ENCODE results near the gene QRICH2. TPM values are rescaled to one million over a fixed set of nuclear protein-coding genes. Genes with fewer than 3 reads are reported as not detected.
"Not testable (repeated sequence)": the region's sequence is repeated elsewhere in the genome, so short reads cannot be mapped to it uniquely, and the experiment has no call there.

The QRICH2 gene
- total and polyA plus RNA-seq, 4 donors = 0.56 to 6.1 (median 0.67) TPM

GRCh38 chr17:76256430-76257050, 51.5 kb downstream of the QRICH2 start:
- not testable (repeated sequence) for H3K4me1 ChIP-seq (ENCODE audit: control insufficient read depth in 4 of 4, insufficient read depth in 4 of 4, low read length in 3 of 4); H3K9ac ChIP-seq (ENCODE audit: low read depth in 1 of 2, low read length in 2 of 2); H3K27me3 ChIP-seq (ENCODE audit: control insufficient read depth in 4 of 4, insufficient read depth in 4 of 4, low read length in 3 of 4); H3K27ac ChIP-seq (ENCODE audit: low read depth in 1 of 2, low read length in 2 of 2); DNase-seq (ENCODE audit: low spot score); H3K4me3 ChIP-seq (ENCODE audit: low read depth in 1 of 3, low read length in 3 of 3); H3K36me3 ChIP-seq (ENCODE audit: control insufficient read depth in 4 of 4, insufficient read depth in 3 of 4, low read depth in 1 of 4, low read length in 3 of 4); H3K9me3 ChIP-seq (ENCODE audit: control insufficient read depth in 4 of 4, low read length in 3 of 4)
- 86% methylated on average over 19 of the region's 19 CpGs for WGBS

GRCh38 chr17:76255801-76256429, 52.2 kb downstream of the QRICH2 start:
- no peak for DNase-seq (ENCODE audit: low spot score)
- TF ChIP-seq TAF1 (conservative IDR thresholded peaks at IDR 0.05) (no peak), FOXA1 (IDR thresholded peaks at IDR 0.05) (no peak), FOXA2 (IDR thresholded peaks at IDR 0.05) (no peak)
- TF ChIP-seq, protein P1, sequence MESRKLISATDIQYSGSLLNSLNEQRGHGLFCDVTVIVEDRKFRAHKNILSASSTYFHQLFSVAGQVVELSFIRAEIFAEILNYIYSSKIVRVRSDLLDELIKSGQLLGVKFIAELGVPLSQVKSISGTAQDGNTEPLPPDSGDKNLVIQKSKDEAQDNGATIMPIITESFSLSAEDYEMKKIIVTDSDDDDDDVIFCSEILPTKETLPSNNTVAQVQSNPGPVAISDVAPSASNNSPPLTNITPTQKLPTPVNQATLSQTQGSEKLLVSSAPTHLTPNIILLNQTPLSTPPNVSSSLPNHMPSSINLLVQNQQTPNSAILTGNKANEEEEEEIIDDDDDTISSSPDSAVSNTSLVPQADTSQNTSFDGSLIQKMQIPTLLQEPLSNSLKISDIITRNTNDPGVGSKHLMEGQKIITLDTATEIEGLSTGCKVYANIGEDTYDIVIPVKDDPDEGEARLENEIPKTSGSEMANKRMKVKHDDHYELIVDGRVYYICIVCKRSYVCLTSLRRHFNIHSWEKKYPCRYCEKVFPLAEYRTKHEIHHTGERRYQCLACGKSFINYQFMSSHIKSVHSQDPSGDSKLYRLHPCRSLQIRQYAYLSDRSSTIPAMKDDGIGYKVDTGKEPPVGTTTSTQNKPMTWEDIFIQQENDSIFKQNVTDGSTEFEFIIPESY (IDR thresholded peaks at IDR 0.05) = no peak
- Histone ChIP-seq H3K4me3 (ENCODE audit: low read depth in 1 of 3, low read length in 3 of 3) (no peak overlapping the region), H3K27ac (ENCODE audit: low read depth in 1 of 2, low read length in 2 of 2) (no peak overlapping the region), H3K36me3 (ENCODE audit: control insufficient read depth in 4 of 4, insufficient read depth in 3 of 4, low read depth in 1 of 4, low read length in 3 of 4) (no peaks in the 10 kb centered on the region), H3K9ac (ENCODE audit: low read depth in 1 of 2, low read length in 2 of 2) (no peak overlapping the region), H3K4me1 (ENCODE audit: control insufficient read depth in 4 of 4, insufficient read depth in 4 of 4, low read length in 3 of 4) (peaks cover 0 to 6% (median 2%) of the 10 kb centered on the region in 4 donors), H3K27me3 (ENCODE audit: control insufficient read depth in 4 of 4, insufficient read depth in 4 of 4, low read length in 3 of 4) (no peaks in the 10 kb centered on the region), H3K9me3 (ENCODE audit: control insufficient read depth in 4 of 4, low read length in 3 of 4) (no peaks in the 10 kb centered on the region)
- WGBS = 79% methylated on average over 6 of the region's 6 CpGs

DNA sequence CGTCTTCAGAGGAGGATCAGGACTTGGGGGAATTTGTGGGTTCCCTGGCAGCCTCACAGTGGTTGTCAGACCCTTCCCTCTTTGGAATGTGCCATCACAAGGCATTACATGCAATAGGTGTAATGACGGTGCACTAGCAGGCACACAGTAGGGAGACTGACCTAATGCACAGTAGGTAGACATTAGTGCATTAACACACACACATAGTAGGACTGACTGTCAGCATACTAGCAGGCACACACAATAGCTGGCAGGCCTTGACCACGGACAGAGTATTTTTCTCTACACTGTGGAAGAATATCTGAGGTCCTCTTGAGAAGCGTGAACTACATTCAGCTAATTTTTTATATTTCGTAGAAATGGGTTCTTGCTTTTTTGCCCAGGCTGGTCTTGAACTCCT, 53.8 kb downstream of the QRICH2 start:
- TF ChIP-seq HNF4G (IDR thresholded peaks at IDR 0.05) = no peak
- H3K36me3 ChIP-seq (ENCODE audit: control insufficient read depth in 4 of 4, insufficient read depth in 3 of 4, low read depth in 1 of 4, low read length in 3 of 4) = no peaks in the 10 kb centered on the region
- H3K27ac ChIP-seq (ENCODE audit: low read depth in 1 of 2, low read length in 2 of 2) = no peak overlapping the region
- DNase-seq (ENCODE audit: low spot score) = no peak
- peaks cover 0 to 3% (median 2%) of the 10 kb centered on the region in 4 donors for H3K4me1 ChIP-seq (ENCODE audit: control insufficient read depth in 4 of 4, insufficient read depth in 4 of 4, low read length in 3 of 4)
- no peak overlapping the region for H3K4me3 ChIP-seq (ENCODE audit: low read depth in 1 of 3, low read length in 3 of 3)
- WGBS = 94% methylated on average over 5 of the region's 5 CpGs
- H3K9me3 ChIP-seq (ENCODE audit: control insufficient read depth in 4 of 4, low read length in 3 of 4) = no peaks in the 10 kb centered on the region
- no peak overlapping the region for H3K9ac ChIP-seq (ENCODE audit: low read depth in 1 of 2, low read length in 2 of 2)
- H3K27me3 ChIP-seq (ENCODE audit: control insufficient read depth in 4 of 4, insufficient read depth in 4 of 4, low read length in 3 of 4) = no peaks in the 10 kb centered on the region

DNA sequence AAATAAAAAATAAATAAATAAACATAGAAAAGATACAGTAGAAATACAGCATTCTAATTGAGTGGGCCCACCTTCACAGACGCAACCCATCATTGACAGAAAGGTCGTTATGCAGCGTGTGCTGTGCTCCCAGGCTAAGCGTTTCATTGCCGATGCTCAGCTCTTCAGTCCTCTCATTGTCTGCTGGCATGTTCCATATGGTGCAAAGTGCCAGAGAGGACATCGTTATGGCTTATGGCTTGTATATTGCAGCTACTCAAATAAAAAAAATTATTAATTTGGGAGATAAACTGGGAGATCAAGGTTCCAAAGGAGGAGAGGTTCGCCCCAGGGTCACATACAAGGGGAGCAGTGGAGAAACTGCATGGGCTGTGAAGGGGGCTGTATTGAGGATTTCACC, 54.2 kb downstream of the QRICH2 start:
- no peaks in the 10 kb centered on the region for H3K27me3 ChIP-seq (ENCODE audit: control insufficient read depth in 4 of 4, insufficient read depth in 4 of 4, low read length in 3 of 4)
- H3K36me3 ChIP-seq (ENCODE audit: control insufficient read depth in 4 of 4, insufficient read depth in 3 of 4, low read depth in 1 of 4, low read length in 3 of 4) = no peaks in the 10 kb centered on the region
- no peak for DNase-seq (ENCODE audit: low spot score)
- WGBS = 95% methylated on average over 7 of the region's 7 CpGs
- H3K27ac ChIP-seq (ENCODE audit: low read depth in 1 of 2, low read length in 2 of 2) = no peak overlapping the region
- no peak for TF ChIP-seq TAF1 (conservative IDR thresholded peaks at IDR 0.05)
- TF ChIP-seq YY1 (IDR thresholded peaks at IDR 0.05) = no peak
- TF ChIP-seq HNF4G (IDR thresholded peaks at IDR 0.05) = no peak
- H3K4me3 ChIP-seq (ENCODE audit: low read depth in 1 of 3, low read length in 3 of 3) = no peak overlapping the region
- H3K4me1 ChIP-seq (ENCODE audit: control insufficient read depth in 4 of 4, insufficient read depth in 4 of 4, low read length in 3 of 4) = peaks cover 0 to 3% (median 2%) of the 10 kb centered on the region in 4 donors
- no peak overlapping the region for H3K9ac ChIP-seq (ENCODE audit: low read depth in 1 of 2, low read length in 2 of 2)
- no peaks in the 10 kb centered on the region for H3K9me3 ChIP-seq (ENCODE audit: control insufficient read depth in 4 of 4, low read length in 3 of 4)

- H3K4me3 ChIP-seq (ENCODE audit: low read depth in 1 of 3, low read length in 3 of 3) = not testable (repeated sequence)
- 93% methylated on average over 23 of the region's 23 CpGs for WGBS
Observed at GRCh38 chr17:76252967-76253766, 54.9 kb downstream of the QRICH2 start.

More at GRCh38 chr17:76252967-76253766, 54.9 kb downstream of the QRICH2 start:
- H3K27me3 ChIP-seq (ENCODE audit: control insufficient read depth in 4 of 4, insufficient read depth in 4 of 4, low read length in 3 of 4); DNase-seq (ENCODE audit: low spot score); H3K9ac ChIP-seq (ENCODE audit: low read depth in 1 of 2, low read length in 2 of 2); H3K4me1 ChIP-seq (ENCODE audit: control insufficient read depth in 4 of 4, insufficient read depth in 4 of 4, low read length in 3 of 4); H3K9me3 ChIP-seq (ENCODE audit: control insufficient read depth in 4 of 4, low read length in 3 of 4); H3K36me3 ChIP-seq (ENCODE audit: control insufficient read depth in 4 of 4, insufficient read depth in 3 of 4, low read depth in 1 of 4, low read length in 3 of 4): not testable (repeated sequence)
- peak overlapping the region; percentile 52 to 53 for H3K27ac ChIP-seq (ENCODE audit: low read depth in 1 of 2, low read length in 2 of 2)

All from liver (tissue), 9 donors.